Activated T-helper 1 cell treated with anti-CD3 and anti-CD28 coated beads, Interleukin-2, amount 50 U/mL, for 16 hours (primary cell): ENCODE measurements around the gene ITGA8.
"Not testable (repeated sequence)": the region's sequence is repeated elsewhere in the genome, so short reads cannot be mapped to it uniquely, and the experiment has no call there.

Experiments
- DNase-seq, 2 donors: peaks; one replicate each; pipeline ENCODE4 v3.0.0-alpha.2; 2020; ENCODE audit warnings: low read depth in 1 of 2, low spot score in 1 of 2

ITGA8 gene

DNA sequence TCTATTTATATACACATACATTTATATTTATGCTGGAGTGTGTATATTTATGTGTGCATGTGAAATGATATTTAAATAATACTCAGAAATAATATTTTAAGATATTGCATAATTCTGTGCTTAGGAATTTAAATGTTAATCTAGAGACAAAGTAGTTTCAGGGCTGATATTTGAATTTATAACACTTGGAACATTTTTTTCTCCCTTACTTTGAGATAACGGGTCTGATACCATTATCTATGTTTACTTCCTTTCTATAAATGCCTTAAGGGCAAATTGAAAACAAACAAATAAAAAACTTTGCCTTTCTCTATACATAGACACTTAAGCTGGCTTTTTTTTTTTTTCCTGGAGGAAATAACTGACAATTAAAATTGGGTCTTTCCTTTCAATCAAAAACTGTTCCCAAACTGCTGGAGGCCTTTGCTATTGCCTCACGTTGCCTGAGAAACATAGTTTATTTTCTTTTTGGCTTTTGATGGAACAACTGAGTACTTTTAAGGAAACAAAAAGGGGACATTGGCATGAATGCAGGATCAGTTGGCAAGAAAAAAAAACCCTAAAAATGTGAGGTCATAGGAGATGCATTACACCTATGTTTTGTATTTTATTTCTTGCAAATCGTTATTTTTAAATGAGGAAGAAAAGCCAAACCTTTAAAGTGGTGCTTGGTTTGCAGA is 98.7 kb downstream of the ITGA8 start:
- no peak for DNase-seq

DNA sequence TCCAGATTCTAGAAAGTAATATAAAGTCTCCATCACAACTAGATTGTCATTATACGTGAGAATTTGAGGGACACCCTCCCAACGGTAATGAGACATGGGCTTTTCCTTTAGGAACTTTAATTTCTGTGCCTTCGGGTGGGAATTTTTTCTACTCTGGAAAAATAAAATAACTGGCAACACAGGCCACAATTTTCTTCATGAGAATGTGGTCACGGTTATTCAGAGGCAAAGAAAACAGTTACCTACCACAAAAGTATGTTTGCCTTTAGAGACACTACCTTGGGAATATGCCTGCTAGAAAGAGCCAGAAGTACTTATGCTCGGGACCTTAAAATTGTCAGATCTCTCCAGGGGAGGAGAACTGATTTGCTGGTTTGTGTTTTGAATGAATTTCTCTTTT is 99.4 kb downstream of the ITGA8 start:
- no peak for DNase-seq

- DNase-seq = no peak
These were observed 110.5 kb downstream of the ITGA8 start for GRCh38 chr10:15609246-15609645.

- no peak for DNase-seq
These were observed 113.3 kb downstream of the ITGA8 start for GRCh38 chr10:15606377-15606776.

GRCh38 chr10:15605740-15606369 is 113.9 kb downstream of the ITGA8 start:
- DNase-seq = no peak

DNA sequence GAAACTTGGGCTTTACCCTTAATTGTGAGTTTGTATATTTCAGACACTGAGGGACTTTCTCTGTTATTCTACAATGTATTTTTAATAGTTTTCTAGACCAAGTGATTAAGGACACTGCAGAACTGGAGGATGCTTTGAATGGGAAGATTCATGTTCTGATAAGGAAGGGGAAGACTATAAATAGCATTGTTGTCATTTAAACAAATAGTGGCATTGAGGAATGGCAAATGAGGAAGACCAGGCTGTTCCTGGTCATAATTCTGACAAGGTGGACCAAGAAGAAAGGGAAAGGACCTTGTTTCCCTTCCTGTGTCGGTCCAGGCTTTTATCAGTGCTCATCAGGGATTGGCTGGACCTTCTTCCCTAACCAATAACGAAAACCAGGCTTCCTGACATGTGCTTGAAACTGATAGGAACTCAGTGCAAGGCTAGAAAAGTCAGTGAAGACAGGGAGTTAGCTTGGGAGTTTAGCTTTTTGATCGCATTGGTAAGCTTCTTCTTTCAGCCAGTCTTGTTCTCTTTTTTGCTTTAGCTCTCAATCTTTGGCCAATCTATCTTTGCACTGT is 116.2 kb downstream of the ITGA8 start:
- no peak for DNase-seq

- DNase-seq = no peak
These were observed 117.9 kb downstream of the ITGA8 start for GRCh38 chr10:15601819-15602218.

DNA sequence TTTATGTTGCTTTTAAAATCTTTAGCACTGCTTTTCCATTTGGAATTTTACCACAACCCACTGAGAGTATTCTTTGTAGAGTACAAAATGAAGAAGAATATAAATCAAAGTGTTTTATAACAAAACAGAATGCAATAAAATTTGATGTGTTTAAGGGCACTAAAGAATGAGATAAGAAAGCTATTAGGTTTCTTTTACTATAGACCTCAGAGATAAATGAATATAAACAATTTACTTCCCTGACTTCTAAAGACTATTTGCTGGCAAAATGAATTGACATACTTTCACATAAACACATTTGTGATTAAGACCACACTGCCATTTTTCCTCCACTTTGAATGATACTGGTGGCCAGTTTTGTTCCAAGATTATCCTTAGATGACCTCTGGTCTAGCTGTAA is 124.5 kb downstream of the ITGA8 start:
- no peak for DNase-seq

- DNase-seq = no peak
These were observed 127.8 kb downstream of the ITGA8 start for GRCh38 chr10:15591937-15592336.

DNA sequence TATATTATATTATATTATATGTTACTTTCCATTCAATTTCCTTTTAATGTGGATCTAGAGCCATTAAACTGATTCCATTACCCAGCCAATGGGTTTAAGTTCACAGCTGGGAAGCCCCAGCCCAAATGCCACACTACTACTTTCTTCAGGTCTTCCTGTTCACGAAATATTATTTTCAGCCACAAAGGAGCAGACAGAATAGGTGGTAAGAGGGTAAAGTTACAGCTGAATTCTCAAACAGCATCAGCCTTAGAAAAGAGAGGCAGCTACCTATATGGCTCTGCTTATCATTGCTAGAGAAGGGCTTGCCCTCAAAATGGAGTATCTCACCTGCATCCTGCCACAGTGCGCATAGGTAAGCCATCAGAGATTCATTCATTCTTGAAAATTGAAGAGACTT is 128.3 kb downstream of the ITGA8 start:
- no peak for DNase-seq

- DNase-seq = no peak
These were observed 130.8 kb downstream of the ITGA8 start for GRCh38 chr10:15588635-15589508.

GRCh38 chr10:15588151-15588550 is 131.6 kb downstream of the ITGA8 start:
- DNase-seq = no peak

GRCh38 chr10:15587271-15587670 is 132.5 kb downstream of the ITGA8 start:
- DNase-seq = no peak

- no peak for DNase-seq
These were observed 134.4 kb downstream of the ITGA8 start for GRCh38 chr10:15585303-15585715.

DNA sequence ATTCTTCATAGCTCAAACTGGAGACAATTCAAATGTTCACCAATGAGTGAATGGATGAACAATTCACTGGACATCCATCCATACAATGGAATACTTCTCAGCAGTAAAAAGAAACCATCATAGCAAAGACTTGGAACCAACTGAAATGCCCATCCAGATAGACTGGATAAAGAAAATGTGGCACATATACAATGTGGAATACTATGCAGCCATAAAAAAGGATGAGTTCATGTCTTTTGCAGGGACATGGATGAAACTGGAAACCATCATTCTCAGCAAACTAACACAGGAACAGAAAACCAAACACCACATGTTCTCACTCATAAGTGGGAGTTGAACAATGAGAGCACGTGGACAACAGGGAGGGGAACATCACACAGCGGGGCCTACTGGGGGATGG is 136.8 kb downstream of the ITGA8 start:
- not testable (repeated sequence) for DNase-seq

DNA sequence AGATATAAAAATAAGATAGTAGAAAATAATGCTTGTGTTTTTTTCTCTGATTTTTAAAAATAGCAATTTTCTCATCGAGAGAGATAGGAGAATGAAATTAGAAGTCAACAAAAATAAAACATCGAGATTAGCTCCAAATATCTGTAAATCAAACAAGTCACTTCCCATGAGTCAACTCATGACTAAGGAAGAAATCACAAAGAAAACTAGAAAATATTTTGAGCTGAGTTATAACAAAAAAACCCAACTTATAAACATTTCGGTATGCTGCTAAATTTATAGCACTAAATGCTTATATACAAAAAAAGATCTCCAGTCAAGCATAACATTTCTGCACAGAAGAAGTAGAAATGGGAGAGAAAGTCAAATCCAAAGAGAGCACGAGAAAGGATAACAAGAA is 140.1 kb downstream of the ITGA8 start:
- DNase-seq = no peak

DNA sequence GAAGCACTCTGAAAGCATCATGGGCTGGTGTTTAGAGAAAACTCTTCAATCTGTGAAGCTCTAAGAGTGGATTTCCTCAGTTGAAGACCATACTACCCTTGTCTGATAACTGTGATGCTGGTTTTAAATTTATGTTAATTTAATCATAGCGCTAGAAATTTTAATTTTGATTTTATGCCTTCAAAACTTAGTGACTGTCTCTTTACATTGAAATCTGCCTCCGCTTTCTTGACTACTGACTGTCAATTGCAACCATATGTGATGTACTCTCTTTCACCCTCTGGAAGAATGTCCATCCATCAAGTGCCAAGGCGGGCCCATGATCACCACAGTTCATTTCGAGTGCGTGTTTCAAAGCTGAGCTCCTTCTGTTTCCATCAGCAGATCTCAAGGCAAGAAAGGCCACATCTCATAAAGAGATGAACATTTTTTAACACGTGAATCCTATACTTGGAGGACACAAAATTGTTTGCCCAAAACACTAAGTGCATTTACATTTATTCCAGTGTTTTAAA is 147.1 kb downstream of the ITGA8 start:
- no peak for DNase-seq

DNA sequence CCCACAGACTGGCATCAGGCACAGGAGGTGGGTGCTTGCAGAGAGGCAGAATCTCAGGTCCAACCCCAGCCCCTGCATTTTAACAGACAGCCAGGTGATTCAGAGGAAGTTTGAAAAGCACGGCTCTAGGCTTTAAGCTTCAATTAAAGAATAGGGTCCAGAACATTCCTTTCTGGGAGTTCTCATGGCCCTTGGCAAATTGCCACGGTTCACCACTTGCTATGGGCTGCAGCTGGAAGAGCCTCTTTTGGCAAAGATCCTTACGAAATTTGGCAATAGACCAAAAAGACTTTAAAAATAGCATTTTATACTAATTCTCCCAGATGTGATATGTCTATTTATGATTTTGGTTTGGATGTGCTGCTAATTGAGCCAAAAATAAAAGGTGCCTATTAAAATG is 148.1 kb downstream of the ITGA8 start:
- DNase-seq = no peak

- no peak for DNase-seq
These were observed 148.9 kb downstream of the ITGA8 start for GRCh38 chr10:15570738-15571339.

DNA sequence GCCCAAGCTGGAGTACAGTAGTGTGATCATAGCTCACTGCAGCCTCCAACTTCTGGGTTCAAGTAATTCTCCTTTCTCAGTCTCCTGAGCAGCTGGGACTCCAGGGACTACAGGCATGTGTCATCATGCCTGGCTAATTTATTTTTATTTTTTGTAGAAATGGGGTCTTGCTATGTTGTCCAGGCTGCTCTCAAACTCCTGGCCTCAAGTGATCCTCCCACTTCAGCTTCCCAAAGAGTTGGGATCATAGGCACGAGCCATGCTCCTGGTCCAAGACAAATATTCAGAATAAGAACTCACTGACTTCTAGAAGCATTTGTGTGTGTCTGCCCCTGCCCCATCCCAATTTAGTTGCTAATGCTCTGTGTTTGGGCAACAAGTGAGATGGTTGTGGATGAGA is 151.8 kb downstream of the ITGA8 start:
- no peak for DNase-seq

DNA sequence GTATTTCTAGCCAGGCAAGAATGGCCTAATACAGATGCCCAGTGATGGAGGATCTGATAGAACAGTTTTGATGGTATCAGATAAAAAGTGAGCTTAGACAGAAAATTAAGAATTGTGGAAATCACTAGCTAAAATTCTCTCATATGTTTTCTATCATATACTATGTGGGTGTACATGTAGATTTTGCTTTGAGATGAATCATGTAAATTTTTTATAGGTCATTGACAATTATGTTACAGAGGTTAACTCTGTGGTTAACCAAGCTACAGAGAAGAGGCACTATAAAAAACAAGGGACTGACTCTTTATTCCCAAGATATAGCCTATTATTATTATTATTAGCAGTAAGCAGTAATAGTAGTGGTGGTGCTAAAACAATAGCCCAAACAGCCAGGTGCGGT is 156.5 kb downstream of the ITGA8 start:
- DNase-seq = no peak
